Adrenal gland (tissue), 5 donors: ENCODE measurements around the gene GABRR3.

Experiments used
- CTCF ChIP-seq, 6 experiments: fragments of 450-650 bp in 4 of 6; fragments of 200-600 bp in 2 of 6; sonication (generic) in 1 of 6; IDR thresholded peaks; 1 replicate in 5 of 6; 2 replicates in 1 of 6; pipeline versions ENCODE4 v1.5.1 to v1.8.0; 2016 to 2021; ENCODE audit warnings: antibody characterized with exemption in 6 of 6, mild to moderate bottlenecking in 2 of 6, moderate library complexity in 1 of 6
- POLR2A ChIP-seq, 2 donors: fragments of 450-650 bp; IDR thresholded peaks; one replicate each; pipeline ENCODE4 v1.6.1; 2017; ENCODE audit warnings: antibody characterized with exemption in 2 of 2, mild to moderate bottlenecking in 2 of 2, moderate library complexity in 1 of 2
- donor health status: DM: no; HTN: no; CAD: no.

DNA sequence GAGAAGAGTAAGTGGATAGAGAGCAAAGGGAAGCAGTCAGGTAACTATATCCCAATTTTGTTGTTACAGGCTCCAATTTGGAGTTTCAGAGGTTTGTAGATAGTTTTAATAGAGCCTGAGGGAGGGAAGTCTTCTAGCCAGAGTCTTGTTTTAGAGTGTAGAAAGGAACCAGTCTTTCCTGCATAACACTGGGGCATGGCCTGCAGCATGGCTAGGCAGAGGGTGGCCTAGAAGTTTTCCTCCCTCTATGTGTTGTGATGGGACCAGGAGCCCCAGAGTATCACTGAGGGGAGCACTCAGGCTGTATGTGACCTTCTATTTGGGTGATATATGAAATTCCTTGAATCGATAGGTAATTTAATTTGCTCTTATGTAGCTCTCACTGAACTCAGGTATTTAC, 22.5 kb upstream of the GABRR3 start:
- TF ChIP-seq POLR2A (IDR thresholded peaks at IDR 0.05) = no peak
- no peak for TF ChIP-seq CTCF (IDR thresholded peaks at IDR 0.05)
